Neural progenitor cell (in vitro differentiated cells): ENCODE results near the gene IFIT2. TPM values are rescaled to one million over a fixed set of nuclear protein-coding genes. Genes with fewer than 3 reads are reported as not detected.
"Not testable (repeated sequence)": the region's sequence is repeated elsewhere in the genome, so short reads cannot be mapped to it uniquely, and the experiment has no call there.

Source experiments
- DNase-seq: peaks from one replicate; pipeline ENCODE4 v3.0.0-alpha.2; 2016; ENCODE audit warnings: low spot score
- H2AFZ ChIP-seq: fragments of 200-600 bp; sonication (generic); replicated peaks from 2 replicates; pipeline ENCODE4 v1.6.1; 2016; ENCODE audit warnings: antibody characterized with exemption
- H3F3A ChIP-seq: fragments of 200-600 bp; sonication (generic); 2 replicates; pipeline ENCODE4 v1.6.1; 2016; ENCODE audit warnings: antibody characterized with exemption, low read depth
- H3K27ac ChIP-seq: fragments of 200-600 bp; sonication (generic); 2 replicates; pipeline ENCODE4 v1.5.1; 2016; ENCODE audit warnings: mild to moderate bottlenecking
- H3K27me3 ChIP-seq: fragments of 200-600 bp; sonication (generic); 2 replicates; pipeline ENCODE4 v1.6.1; 2016; ENCODE audit warnings: mild to moderate bottlenecking, moderate library complexity
- H3K36me3 ChIP-seq: fragments of 200-600 bp; sonication (generic); 2 replicates; pipeline ENCODE4 v1.5.1; 2016
- H3K4me1 ChIP-seq: fragments of 200-600 bp; sonication (generic); 2 replicates; pipeline ENCODE4 v1.6.1; 2016; ENCODE audit warnings: mixed run types
- H3K4me2 ChIP-seq: fragments of 200-600 bp; sonication (generic); 2 replicates; pipeline ENCODE4 v1.6.1; 2016
- H3K4me3 ChIP-seq: fragments of 200-600 bp; sonication (generic); 2 replicates; pipeline ENCODE4 v1.5.1; 2016
- H3K79me2 ChIP-seq: fragments of 200-600 bp; sonication (generic); 2 replicates; pipeline ENCODE4 v1.6.1; 2016; ENCODE audit warnings: low read depth
- H3K9ac ChIP-seq: fragments of 200-600 bp; sonication (generic); 2 replicates; pipeline ENCODE4 v1.6.1; 2016
- H3K9me3 ChIP-seq: fragments of 200-600 bp; sonication (generic); 2 replicates; pipeline ENCODE4 v1.5.1; 2016; ENCODE audit warnings: low read depth
- H4K20me1 ChIP-seq: fragments of 200-600 bp; sonication (generic); 2 replicates; pipeline ENCODE4 v1.6.1; 2016; ENCODE audit warnings: low read depth
- H3K27ac Mint-ChIP-seq: 3 replicates; pipeline ENCODE4 v1.8.0; 2021; ENCODE audit warnings: mixed read lengths
- H3K27me3 Mint-ChIP-seq: 2 replicates; pipeline ENCODE4 v1.8.0; 2022; ENCODE audit warnings: low read depth, mild to moderate bottlenecking, inconsistent platforms, moderate library complexity, mixed read lengths; ENCODE audit not compliant: insufficient read depth
- H3K36me3 Mint-ChIP-seq: 3 replicates; pipeline ENCODE4 v1.8.0; 2021; ENCODE audit warnings: mixed read lengths
- H3K4me1 Mint-ChIP-seq: 3 replicates; pipeline ENCODE4 v1.8.0; 2021; ENCODE audit warnings: mixed read lengths
- H3K4me3 Mint-ChIP-seq: 3 replicates; pipeline ENCODE4 v1.8.0; 2021; ENCODE audit warnings: mild to moderate bottlenecking, moderate library complexity, mixed read lengths
- H3K9me3 Mint-ChIP-seq: 3 replicates; pipeline ENCODE4 v1.8.0; 2020; ENCODE audit warnings: mixed read lengths
- EZH2 ChIP-seq: fragments of 200-600 bp; sonication (generic); IDR thresholded peaks from 2 replicates; pipeline ENCODE4 v1.6.1; 2017; ENCODE audit warnings: antibody characterized with exemption, mild to moderate bottlenecking, moderate library complexity
- EZH2phosphoT487 ChIP-seq: fragments of 200-600 bp; sonication (generic); IDR thresholded peaks from 2 replicates; pipeline ENCODE4 v1.6.1; 2017; ENCODE audit warnings: antibody characterized with exemption
- total RNA-seq: library from RNA; depleted of rRNA; stranded (reverse); fragments of >200 nt; gene quantifications from 2 replicates; pipeline ENCODE4 v1.2.3, GENCODE V29; 2015; ENCODE audit warnings: low replicate concordance
- TF ChIP-seq, protein P1 (sequence below): fragments of 200-600 bp; sonication (generic); IDR thresholded peaks from 2 replicates; pipeline ENCODE4 v1.5.1; 2017; ENCODE audit warnings: antibody characterized with exemption, mild to moderate bottlenecking

The IFIT2 gene
- total RNA-seq, 1 donor from 2014 or later: 0.22 TPM

DNA sequence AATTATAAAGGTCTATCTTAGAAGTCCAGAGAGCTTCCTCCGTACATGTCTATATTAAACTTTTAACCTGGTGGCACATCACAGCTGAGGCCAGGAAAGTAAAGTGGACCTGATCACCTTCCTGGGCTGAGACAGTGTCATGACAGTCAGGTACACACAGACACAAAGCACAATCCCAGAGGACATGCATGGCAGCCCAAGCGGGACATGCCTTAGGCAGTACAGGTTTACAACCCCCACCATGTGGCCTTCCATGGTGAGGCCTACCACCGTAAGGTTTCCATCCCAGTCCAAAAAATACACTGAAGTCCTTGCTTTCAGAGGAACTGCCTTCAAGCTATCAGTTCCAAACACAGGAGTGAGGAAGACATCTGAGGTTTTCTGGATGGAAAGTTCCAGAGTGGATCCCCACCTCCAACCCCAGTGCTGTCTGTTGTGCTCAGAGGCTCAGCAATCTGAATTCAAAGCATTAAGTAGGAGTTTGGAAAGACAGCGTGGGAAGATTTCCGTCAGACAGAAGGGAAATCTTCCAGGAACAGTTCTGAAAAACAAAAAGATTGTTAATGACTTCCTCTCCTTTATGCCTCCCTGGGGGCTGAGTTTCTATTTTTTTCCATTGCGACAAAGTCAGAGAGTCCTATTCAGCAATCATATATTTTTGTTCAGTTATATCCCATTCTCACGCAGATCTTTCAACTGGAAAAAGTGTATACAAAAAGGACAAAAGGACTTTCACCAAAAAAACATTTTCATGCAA is 46.0 kb downstream of the IFIT2 start:
- no peak overlapping the region for H3K9ac ChIP-seq
- peaks cover 30% of the 10 kb centered on the region for H3F3A ChIP-seq
- H3K36me3 ChIP-seq: no peaks in the 10 kb centered on the region
- no peak for TF ChIP-seq EZH2phosphoT487
- H3K79me2 ChIP-seq: no peaks in the 10 kb centered on the region
- H3K27me3 ChIP-seq: no peaks in the 10 kb centered on the region
- peak overlapping the region; percentile 55 for H3K4me2 ChIP-seq
- Mint-ChIP-seq H3K27ac (peak overlapping the region; percentile 51), H3K4me3 (no peak overlapping the region), H3K36me3 (peaks cover 1% of the 10 kb centered on the region), H3K27me3 (peaks cover 2% of the 10 kb centered on the region), H3K4me1 (peaks cover 70% of the 10 kb centered on the region), H3K9me3 (peaks cover 2% of the 10 kb centered on the region)
- H2AFZ ChIP-seq: peak overlapping the region; percentile 58
- no peaks in the 10 kb centered on the region for H3K9me3 ChIP-seq
- peak overlapping the region; percentile 81 for H3K27ac ChIP-seq
- no peaks in the 10 kb centered on the region for H4K20me1 ChIP-seq
- peaks cover 44% of the 10 kb centered on the region for H3K4me1 ChIP-seq
- no peak for DNase-seq
- no peak overlapping the region for H3K4me3 ChIP-seq

DNA sequence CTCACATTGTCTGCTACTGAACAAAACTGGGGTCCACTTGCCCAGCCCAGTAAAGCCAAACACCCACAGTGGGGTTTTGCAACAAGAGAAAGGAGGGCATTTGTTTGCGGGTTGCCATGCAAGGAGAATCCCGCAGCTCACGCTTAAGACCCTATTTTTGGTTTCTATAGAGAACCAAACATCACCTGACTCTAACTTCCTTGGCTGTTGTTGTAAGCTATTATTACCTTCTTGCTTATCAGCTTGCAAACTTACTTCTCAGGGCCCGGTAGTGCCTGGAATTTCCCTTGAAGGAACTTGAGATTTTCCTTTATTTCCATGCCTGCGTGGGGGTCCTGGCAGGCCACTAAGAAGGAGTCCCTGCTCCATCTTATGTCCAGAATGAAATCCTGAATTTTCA is 46.6 kb downstream of the IFIT2 start:
- no peak overlapping the region for H3K4me3 Mint-ChIP-seq
- peaks cover 64% of the 10 kb centered on the region for H3K4me1 Mint-ChIP-seq
- peaks cover 7% of the 10 kb centered on the region for H3K9me3 Mint-ChIP-seq
- peak; percentile 36 for DNase-seq
- Histone ChIP-seq H3F3A (peaks cover 30% of the 10 kb centered on the region), H3K79me2 (no peaks in the 10 kb centered on the region), H4K20me1 (no peaks in the 10 kb centered on the region), H3K27ac (peak overlapping the region; percentile 81), H2AFZ (peak overlapping the region; percentile 58), H3K9me3 (no peaks in the 10 kb centered on the region), H3K27me3 (no peaks in the 10 kb centered on the region), H3K4me2 (peak overlapping the region; percentile 55), H3K36me3 (no peaks in the 10 kb centered on the region), H3K4me3 (no peak overlapping the region), H3K4me1 (peaks cover 41% of the 10 kb centered on the region), H3K9ac (no peak overlapping the region)
- H3K36me3 Mint-ChIP-seq: peaks cover 2% of the 10 kb centered on the region
- TF ChIP-seq, protein P1, sequence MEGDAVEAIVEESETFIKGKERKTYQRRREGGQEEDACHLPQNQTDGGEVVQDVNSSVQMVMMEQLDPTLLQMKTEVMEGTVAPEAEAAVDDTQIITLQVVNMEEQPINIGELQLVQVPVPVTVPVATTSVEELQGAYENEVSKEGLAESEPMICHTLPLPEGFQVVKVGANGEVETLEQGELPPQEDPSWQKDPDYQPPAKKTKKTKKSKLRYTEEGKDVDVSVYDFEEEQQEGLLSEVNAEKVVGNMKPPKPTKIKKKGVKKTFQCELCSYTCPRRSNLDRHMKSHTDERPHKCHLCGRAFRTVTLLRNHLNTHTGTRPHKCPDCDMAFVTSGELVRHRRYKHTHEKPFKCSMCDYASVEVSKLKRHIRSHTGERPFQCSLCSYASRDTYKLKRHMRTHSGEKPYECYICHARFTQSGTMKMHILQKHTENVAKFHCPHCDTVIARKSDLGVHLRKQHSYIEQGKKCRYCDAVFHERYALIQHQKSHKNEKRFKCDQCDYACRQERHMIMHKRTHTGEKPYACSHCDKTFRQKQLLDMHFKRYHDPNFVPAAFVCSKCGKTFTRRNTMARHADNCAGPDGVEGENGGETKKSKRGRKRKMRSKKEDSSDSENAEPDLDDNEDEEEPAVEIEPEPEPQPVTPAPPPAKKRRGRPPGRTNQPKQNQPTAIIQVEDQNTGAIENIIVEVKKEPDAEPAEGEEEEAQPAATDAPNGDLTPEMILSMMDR: no peak
- TF ChIP-seq EZH2phosphoT487 (no peak), EZH2 (no peak)
- peaks cover 2% of the 10 kb centered on the region for H3K27me3 Mint-ChIP-seq
- H3K27ac Mint-ChIP-seq: peak overlapping the region; percentile 51

- H3K4me3 Mint-ChIP-seq: no peak overlapping the region
- DNase-seq: no peak
- H4K20me1 ChIP-seq: no peaks in the 10 kb centered on the region
- H3K4me1 Mint-ChIP-seq: peaks cover 62% of the 10 kb centered on the region
- H3K79me2 ChIP-seq: no peaks in the 10 kb centered on the region
- H3K27ac Mint-ChIP-seq: peak overlapping the region; percentile 51
- TF ChIP-seq EZH2: no peak
- TF ChIP-seq, protein P1: no peak
- no peak for TF ChIP-seq EZH2phosphoT487
- H3K4me2 ChIP-seq: peak overlapping the region; percentile 55
- peaks cover 41% of the 10 kb centered on the region for H3K4me1 ChIP-seq
- no peaks in the 10 kb centered on the region for H3K27me3 ChIP-seq
- H2AFZ ChIP-seq: no peak overlapping the region
- no peak overlapping the region for H3K9ac ChIP-seq
- peaks cover 30% of the 10 kb centered on the region for H3F3A ChIP-seq
- no peak overlapping the region for H3K4me3 ChIP-seq
- H3K9me3 ChIP-seq: no peaks in the 10 kb centered on the region
- no peaks in the 10 kb centered on the region for H3K36me3 ChIP-seq
- H3K27me3 Mint-ChIP-seq: peaks cover 2% of the 10 kb centered on the region
- H3K36me3 Mint-ChIP-seq: peaks cover 2% of the 10 kb centered on the region
- peaks cover 8% of the 10 kb centered on the region for H3K9me3 Mint-ChIP-seq
- H3K27ac ChIP-seq: no peak overlapping the region
These were observed 47.1 kb downstream of the IFIT2 start for GRCh38 chr10:89348975-89349374.

- Mint-ChIP-seq H3K4me3 (peak overlapping the region; percentile 44), H3K4me1 (peaks cover 59% of the 10 kb centered on the region), H3K9me3 (peaks cover 14% of the 10 kb centered on the region), H3K27ac (peak overlapping the region; percentile 78)
- H3K4me3 ChIP-seq, H3K36me3 Mint-ChIP-seq, H4K20me1 ChIP-seq, H3K36me3 ChIP-seq, H3K27me3 ChIP-seq, H3K27me3 Mint-ChIP-seq, H3K79me2 ChIP-seq, H3K27ac ChIP-seq, H3K9me3 ChIP-seq, DNase-seq, H3K9ac ChIP-seq, H3K4me2 ChIP-seq, H2AFZ ChIP-seq: not testable (repeated sequence)
- peaks cover 30% of the 10 kb centered on the region for H3F3A ChIP-seq
- peaks cover 39% of the 10 kb centered on the region for H3K4me1 ChIP-seq
These were observed 48.9 kb downstream of the IFIT2 start for GRCh38 chr10:89350631-89351315.
